T-helper 1 cell treated with Interleukin-12 subunit alpha and Interleukin-12 subunit beta and Interleukin-4 antibody, amounts not matched to agents 30 ng/mL and 1 ng/mL, for 36 hours (primary cell): ENCODE results near the gene THOC5. TPM values are rescaled to one million over a fixed set of nuclear protein-coding genes. Genes with fewer than 3 reads are reported as not detected.
"Not testable (repeated sequence)": the region's sequence is repeated elsewhere in the genome, so short reads cannot be mapped to it uniquely, and the experiment has no call there.

ENCODE experiments used
- intact Hi-C: fragments of 100-400 bp; cut with micrococcal nuclease; formaldehyde crosslinking; loops from one replicate; pipeline ENCODE4 v1.15.1; 2024
- total RNA-seq: library from RNA; stranded (reverse); gene quantifications from 2 replicates; pipeline ENCODE4 v1.2.3, GENCODE V29; 2022

The THOC5 gene
- total RNA-seq = 53.7 and 56.0 TPM in 2 replicates

DNA sequence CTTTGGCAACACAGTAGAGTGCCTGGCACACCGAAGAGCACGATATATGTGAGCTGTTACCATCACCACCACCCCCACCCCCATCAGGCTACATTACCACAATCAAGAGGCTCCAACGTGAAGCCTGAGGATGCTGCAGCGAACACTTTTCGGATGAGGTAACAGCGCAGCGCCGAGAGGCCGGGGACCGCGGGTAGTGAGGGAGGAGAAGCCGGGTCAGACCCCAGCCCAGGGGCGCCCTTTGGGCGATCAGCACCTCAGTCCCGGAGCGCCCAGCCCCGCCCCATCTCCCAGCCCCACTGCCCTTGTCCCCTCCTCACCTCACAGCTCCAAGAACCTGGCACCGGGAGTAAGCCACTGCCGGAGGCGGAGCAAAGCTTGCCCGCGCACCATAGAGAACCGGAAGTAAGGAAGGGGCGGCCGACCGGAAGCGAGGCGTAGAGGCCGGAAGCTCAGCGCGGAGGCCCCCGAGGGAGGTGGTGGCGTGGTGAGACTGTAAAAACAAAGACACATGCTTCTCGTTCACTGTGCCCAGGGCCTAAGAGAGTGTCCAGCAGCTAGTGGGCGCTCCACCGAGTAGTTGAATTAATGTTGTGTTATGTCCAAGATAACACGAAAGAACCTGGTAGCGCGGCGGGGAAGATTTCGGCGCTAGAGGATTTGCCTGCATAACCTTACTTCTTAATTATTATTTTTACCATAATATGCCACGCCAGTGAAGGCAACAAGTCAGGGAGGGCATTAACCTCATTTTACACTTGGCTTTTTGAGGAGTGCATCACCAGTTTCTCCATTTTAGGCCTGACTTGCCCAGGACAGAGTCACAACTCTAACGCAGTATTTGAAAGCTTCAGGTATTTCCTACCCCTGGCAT is at the start of gene THOC5:
Gene THOC5, minus strand, starts transcription at position 407 of the 874 bp plus-strand sequence. CDS start 4,610 bp downstream, outside the sequence.
- intact Hi-C loops = loop anchor here (1.0 to 10.0 kb wide), 11 partner anchors 28 to 1531 kb away; partner anchors contain the start of genes AP1B1, ASCC2, NF2 and NIPSNAP1

DNA sequence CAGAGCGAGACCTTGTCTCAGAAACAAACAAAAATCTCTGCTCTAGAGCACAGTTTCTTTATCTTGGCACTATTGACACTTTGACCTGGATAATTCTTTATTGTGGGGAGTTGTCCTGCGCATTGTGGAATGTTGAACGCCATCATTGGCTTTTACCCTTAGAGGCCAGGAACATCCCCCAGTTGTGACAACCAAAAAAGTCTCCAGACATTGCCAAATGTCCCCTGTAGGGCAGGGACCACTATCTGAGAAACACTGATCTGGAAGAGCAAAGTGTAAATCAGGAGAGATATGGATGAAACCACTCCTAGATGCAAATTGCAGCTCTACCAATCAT is 45.1 kb upstream of the THOC5 start:
- intact Hi-C loops = no loop called here

DNA sequence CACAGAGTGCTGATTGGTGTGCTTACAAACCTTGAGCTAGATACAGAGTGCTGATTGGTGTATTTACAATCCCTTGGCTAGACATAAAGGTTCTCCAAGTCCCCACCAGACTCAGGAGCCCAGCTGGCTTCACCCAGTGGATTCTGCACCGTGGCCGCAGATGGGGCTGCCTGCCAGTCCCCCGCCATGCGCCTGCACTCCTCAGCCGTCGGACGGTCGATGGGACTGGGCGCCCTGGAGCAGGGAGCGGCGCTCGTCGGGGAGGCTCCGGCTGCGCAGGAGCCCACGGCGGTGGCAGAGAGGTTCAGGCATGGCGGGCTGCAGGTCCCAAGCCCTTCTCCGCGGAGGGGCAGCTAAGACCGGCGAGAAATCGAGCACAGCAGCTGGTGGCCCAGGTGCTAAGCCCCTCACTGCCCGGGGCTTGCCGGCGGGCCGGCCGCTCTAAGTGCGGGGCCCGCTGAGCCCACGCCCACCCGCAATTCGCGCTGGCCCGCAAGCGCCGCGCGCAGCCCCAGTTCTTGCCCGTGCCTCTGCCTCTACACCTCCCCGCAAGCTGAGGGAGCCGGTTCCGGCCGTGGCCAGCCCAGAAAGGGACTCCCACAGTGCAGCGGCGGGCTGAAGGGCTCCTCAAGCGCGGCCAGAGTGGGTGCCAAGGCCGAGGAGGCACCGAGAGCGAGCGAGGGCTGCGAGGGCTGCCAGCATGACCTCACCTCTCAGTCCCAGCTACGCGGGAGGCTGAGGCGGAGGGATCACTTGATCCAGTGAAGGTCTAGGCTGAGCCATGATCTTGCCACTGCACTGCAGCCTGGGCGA is 44.5 kb upstream of the THOC5 start:
- intact Hi-C loops = not testable (repeated sequence)

DNA sequence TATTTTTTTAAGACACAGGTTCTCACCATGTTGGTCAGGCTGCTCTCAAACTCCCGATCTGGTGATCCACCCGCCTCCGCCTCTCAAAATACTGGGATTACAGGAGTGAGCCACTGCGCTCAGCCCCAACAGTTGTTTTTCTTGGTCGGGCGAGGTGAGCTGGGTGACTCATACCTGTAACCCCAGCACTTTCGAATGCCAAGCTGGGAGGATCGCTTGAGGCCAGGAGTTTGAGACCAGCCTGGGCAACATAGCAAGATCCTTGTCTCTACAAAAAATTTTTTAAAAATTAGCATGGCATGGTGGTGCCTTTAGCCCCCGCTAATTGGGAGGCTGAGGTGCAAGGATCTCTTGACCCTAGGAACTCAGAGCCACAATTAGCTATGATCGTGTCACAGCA is 42.9 kb upstream of the THOC5 start:
- intact Hi-C loops = no loop called here

DNA sequence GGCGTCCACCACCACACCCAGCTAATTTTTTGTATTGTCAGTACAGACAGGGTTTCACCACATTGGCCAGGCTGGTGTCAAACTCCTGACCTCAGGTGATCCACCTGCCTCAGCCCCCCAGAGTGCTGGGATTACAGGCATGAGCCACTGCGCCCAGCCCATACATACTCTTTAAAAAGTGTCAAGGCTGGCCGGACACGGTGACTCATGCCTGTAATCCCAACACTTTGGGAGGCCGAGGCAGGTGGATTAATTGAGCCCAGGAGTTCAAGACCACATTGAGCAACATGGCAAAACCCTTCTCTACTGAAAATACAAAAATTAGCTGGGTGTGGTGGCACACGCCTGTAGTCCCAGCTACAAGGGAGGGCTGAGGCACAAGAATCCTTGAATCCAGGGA is 40.9 kb upstream of the THOC5 start:
- intact Hi-C loops = not testable (repeated sequence)

DNA sequence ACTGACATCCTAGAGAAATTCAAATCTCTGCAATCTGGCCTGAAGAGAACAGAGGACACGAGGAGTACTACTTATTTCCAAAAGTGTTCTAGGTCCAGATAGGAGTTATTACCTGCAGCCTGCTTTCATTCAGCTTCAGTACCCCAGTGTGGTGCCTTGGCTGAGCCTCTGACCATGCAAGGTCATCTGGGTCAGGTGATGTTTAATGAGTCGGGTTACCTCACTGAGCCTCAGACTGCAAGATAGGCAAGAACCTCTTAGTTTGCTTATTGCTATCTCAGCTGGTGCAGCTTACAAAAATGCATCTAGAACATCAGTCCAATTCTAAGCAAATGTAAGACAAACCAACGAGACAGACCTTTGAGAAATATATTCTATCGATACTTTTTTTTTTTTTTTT is 40.4 kb upstream of the THOC5 start:
- intact Hi-C loops = no loop called here

DNA sequence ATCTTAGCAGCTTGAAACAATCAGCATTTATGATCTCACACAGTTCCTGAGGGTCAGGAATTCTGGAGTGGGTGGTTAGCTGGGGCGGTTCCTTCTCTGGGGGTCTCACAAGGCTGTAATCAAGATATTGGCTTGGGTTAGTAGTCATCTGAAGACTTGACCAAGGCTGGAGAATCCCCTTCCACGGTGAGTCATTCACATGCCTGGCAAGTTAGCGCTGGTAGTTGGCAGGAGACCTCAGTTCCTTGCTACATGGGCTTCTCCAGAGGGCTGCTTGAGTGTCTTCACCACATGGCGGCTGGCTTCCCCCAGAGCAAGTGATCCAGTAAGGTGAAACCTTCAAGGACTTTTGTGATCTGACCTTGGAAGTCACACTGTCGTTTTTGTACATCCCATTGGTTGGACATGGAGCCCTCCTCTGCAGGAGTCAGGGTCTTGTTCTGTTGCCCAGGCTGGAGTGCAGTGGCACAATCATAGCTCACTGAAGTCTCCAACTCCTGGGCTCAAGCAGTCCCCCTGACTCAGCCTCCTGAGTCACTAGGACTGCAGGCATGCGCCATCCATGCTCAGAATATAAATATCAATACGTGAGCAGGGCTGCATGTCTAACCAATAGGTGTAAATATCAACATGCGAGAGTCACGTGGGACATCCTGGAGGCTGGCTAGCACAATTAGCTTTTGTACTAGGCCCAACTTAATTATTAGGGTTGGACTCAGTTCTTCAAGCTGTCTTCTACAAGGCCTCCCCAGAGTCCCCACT is 34.6 kb upstream of the THOC5 start:
- intact Hi-C loops = no loop called here

DNA sequence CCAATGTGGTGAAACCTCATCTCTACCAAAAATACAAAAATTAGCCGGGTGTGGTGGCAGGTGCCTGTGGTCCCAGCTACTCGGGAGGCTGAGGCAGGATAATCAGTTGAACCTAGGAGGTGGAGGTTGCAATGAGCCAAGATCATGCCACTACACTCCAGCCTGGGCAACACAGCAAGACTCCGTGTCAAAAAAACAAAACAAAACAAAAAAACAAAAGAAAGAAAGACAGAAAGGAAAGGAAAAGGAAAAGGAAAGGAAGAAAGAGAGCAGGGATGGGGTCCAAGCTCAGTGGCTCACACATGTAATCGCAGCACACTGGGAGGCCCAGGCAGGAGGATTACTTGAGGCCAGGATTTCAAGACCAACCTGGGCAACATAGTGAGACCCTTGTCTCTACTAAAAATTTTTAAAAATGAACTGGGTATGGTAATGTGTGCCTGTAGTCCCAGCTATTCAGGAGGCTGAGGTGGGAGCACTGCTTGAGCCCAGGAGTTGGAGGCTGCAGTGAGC is 32.7 kb upstream of the THOC5 start:
- intact Hi-C loops = not testable (repeated sequence)

DNA sequence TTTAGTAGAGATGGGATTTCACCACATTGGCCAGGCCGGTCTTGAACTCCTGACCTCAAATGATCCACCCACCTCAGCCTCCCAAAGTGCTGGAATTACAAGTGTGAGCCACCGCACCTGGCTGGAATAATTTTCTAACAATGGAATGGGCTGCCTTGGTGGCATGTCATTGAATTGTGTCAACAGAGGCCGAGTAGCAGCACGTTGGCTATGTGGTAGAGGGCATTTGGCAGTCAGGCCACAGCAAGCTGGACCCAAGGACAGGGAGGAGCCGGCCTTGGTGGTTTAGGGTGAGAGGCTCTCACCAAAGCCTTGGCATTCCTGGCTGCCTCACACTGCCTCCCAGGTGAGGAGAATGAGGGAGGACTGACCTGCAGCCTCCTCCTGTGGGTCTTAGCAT is 31.4 kb upstream of the THOC5 start:
- intact Hi-C loops = no loop called here

DNA sequence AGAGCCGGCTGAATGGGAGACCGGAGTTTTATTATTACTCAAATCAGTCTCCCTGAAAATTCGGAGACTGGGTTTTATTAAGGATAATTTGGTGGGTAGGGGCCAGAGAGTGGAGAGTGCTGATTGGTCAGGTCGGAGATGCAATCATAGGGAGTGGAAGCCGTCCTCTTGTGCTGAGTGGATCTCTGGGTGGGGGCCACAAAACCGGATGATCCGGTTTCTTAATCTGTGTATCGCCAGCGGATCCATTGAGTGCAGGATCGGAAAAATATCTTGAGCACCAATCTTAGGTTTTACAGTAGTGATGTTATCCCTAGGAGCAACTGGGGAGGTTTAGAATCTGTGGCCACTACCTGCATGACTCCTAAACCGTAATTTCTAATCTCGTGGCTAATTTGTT is 28.2 kb upstream of the THOC5 start:
- intact Hi-C loops = loop anchor here (1.0 kb wide), 4 partner anchors 22 to 257 kb away; partner anchors contain the start of genes ASCC2, NF2 and THOC5

DNA sequence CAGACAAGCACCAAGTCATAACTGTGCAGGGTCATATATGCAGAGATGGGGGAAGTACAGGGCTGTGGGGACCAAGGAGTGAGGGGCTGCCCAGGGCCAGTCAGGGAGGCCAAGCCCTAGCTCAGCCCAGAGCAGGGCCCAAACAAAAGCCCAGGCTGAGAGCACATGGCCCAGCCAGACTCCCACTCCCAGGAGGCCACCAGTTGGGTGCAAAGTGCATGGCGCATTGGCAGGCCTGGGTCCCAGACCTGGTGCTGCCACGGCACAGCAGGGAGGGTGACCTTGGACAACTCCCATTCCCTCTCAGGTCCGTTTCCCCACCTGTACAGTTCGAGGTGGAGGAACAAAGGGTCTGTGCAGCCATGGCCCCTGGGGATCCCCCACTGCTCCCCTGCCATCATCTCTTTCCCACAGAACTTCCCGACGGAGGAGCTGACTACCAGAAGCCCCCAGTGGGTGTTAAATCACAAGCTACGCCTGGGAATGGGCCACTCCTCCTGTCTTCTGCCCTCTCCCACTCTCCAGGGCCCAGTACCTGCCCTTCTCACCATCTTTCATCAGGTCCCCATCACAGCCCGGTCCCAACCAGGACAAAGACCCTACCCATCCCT is 26.7 kb upstream of the THOC5 start:
- intact Hi-C loops = no loop called here

DNA sequence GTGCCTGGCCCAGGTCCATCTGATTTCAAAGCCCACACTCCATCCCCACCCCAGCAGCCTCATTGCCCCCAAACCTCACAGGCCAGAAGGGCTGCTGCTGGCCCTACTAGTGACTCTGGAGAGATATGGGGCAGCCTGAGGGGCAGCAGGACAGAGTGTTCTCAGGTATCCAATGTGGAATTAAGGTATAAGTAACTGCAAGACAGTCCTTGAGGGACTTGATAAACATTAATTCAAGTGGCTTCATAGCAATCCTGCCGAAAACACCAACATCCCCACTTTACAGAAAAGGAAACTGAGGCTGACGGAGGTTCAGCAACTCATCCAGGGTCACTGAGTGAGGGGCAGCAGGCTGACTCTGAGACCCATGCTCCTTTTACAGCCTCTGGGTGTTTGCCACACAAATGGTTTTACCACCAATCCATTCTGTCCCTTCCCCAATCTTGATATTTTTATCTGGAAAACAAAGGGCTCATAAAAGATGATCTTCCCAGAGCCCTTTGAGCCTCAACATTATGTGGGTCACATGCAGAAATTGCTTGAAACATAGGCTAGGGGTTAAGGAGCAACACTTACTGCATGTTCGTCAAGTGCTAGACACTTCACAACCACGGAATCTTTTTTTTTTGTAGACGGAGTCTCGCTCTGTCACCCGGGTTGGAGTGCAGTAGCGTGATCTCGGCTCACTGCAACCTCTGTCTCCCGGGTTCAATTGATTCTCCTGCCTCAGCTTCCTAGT is 25.1 kb upstream of the THOC5 start:
- intact Hi-C loops = no loop called here

DNA sequence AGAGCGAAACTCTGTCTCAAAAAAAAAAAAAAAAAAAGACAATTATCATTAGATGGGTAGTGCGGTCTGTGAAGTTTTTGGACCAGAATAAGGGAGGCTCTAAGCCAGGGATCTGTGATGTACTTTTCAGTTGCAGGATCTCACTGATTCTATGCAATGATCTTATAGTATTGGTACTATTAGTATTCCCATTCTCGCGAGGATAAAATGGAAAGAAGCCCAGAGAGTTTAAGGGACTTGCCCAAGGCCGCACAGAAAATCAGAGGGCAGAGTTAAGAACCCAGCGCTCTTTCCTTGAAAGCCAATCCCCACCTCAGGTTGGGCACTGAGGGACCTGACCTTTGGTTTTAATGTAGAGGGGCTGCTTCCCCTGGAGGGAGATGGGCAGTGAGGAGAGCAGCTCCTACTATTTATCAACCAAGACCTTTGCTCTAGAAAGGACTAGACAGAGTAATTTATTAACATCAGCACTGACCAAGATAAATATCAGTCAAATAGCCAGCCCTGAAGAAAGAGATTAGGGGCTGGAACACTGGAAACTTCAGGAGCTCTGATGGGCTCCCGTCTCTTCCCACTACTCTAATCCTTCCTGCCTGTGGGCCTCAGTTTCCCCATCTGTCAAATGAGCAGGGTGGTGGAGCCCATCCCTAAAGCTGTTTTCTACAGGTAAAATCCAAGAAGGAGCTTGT is 21.3 kb upstream of the THOC5 start:
- intact Hi-C loops = no loop called here

DNA sequence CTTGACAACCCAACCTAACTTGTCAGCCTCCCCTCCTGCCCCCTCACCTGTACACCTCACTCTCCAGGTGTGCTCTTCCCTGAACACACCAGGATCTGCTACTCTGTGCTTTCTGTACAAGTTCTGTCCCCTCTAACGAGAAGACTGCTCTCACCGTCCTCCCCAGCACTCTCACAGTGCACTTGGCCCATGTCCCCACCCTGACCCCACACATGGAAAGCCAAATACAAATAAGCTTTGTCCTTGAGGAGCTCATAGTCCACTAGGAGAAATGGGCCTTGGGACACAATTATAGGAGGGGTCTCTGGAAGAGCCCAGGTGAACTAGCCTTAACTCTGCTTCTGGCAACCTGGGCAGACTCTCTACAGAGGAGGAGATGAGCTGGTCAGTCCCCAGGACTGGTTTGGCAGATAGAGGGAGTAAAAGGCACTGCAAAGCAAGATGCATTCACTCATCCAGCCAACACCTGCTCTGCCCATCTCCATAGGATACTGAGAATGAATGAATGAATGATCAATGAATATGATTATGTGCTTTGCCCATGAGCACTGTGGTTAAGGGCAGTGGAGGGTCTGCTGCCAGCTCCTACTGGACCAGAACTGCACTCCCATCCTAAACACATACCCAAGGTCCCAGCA is 17.5 kb upstream of the THOC5 start:
- intact Hi-C loops = no loop called here

DNA sequence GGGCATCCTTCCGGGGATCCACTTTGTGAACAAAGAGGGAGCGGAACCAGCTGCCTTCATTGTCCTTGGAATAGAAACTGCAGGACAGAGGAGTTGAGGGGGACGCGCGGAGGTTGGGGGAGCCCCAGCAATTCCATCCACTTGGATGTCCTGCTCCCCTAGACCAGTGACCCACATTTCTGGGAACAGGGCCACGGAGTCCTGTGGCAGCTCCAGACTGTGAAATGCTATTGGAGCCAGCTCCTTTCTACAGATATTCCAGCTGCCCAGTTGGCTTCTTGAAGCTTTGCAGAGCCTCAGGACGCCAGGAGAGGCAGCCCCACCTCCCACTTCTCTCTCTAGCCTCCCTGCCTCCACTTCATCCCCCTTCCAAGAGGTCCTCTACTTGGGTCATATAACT is 16.9 kb upstream of the THOC5 start:
- intact Hi-C loops = no loop called here

DNA sequence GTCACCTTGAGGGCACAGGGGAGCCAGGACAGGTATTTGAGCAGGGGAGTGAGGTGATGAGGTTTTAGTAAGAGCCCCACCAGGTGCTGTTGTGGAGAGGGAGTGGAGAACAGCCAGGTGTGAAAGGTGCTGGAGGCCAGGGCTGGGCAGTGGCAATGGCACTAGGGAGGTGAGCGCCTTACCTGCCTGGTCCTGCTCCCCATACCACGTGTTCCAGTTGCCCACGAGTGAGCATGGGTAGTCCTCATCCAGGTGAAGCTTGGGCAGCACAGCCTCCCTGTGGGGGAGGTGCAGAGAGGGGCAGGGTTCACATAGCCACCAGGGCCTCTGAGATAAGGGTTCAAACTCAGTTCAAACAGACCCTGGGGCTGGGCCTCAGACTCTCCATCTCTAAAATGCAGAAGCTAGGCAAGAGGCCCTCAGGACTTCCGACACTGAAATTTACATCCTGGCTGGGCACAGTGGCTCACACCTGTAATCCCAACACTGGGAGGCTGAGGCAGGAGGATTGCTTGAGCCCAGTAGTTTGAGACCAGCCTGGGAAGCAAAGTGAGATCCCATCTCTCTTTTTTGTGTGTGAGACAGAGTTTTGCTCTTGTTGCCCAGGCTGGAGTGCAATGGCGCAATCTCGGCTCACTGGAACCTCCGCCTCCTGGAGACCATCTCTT is 15.6 kb upstream of the THOC5 start:
- intact Hi-C loops = no loop called here

DNA sequence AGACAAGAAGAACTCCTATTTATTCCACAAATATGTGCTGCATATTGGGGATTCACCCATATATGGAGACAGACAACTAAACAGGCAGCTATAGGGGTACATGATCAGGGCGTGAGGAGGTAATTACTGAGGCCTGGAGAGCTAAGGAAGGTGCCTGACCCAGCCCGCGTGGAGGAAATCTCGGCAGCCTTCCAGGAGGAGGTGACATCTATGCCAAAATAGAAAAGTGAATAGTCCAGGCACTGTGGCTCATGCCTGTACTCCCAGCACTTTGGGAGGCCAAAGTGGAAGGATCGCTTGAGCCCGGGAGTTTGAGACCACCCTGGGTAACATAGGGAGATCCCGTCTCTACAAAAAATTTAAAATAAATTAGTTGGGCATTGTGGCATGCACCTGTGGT is 13.8 kb upstream of the THOC5 start:
- intact Hi-C loops = no loop called here

DNA sequence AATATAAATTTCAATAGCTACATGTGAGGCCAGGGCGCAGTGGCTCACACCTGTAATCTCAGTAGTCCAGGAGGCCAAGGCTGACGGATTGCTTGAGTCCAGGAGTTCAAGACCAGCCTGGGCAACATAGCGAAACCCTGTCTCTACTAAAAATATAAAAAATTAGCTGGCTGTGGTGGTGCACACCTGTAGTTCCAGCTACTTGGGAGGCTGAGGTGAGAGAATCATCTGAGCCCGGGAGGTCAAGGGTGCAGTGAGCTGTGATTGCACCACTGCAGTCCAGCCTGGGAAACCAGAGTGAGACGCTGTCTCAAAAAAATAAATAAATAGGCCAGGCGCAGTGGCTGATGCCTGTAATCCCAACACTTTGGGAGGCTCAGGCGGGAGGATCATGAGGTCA is 13.0 kb upstream of the THOC5 start:
- intact Hi-C loops = not testable (repeated sequence)
